Activated CD8-positive, alpha-beta memory T cell treated with anti-CD3 and anti-CD28 coated beads, Interleukin-2, amount 10 ng/mL, durations not matched to agents 7 days and 5 days (primary cell): ENCODE results near the gene ZGPAT. TPM values are rescaled to one million over a fixed set of nuclear protein-coding genes. Genes with fewer than 3 reads are reported as not detected.
"Not testable (repeated sequence)": the region's sequence is repeated elsewhere in the genome, so short reads cannot be mapped to it uniquely, and the experiment has no call there.

Experiments used
- ATAC-seq: fragments of 150-1000 bp; cut with Tn5 transposase; one replicate; pipeline ENCODE4 v1.10.0; 2021; ENCODE audit warnings: moderate library complexity
- CTCF ChIA-PET: fragments of 350-600 bp; sonication (Branson Sonifier 250); formaldehyde crosslinking; loops from one replicate; lab custom pipeline; 2021; ENCODE audit warnings: antibody characterized with exemption; lab: Charles Lee
- DNase-seq: peaks from one replicate; pipeline ENCODE4 v3.0.0-alpha.2; 2020
- H3K27ac Mint-ChIP-seq: one replicate; pipeline ENCODE4 v1.8.0; 2021; ENCODE audit warnings: mild to moderate bottlenecking, mixed read lengths
- H3K27me3 Mint-ChIP-seq: one replicate; pipeline ENCODE4 v1.8.0; 2021; ENCODE audit warnings: mixed read lengths
- H3K36me3 Mint-ChIP-seq: one replicate; pipeline ENCODE4 v1.8.0; 2021; ENCODE audit warnings: mild to moderate bottlenecking, mixed read lengths
- H3K4me1 Mint-ChIP-seq: one replicate; pipeline ENCODE4 v1.8.0; 2021; ENCODE audit warnings: mixed read lengths
- H3K4me3 Mint-ChIP-seq: one replicate; pipeline ENCODE4 v1.8.0; 2021; ENCODE audit warnings: mild to moderate bottlenecking, moderate library complexity, mixed read lengths
- H3K9me3 Mint-ChIP-seq: one replicate; pipeline ENCODE4 v1.8.0; 2022; ENCODE audit warnings: low read depth, mixed read lengths
- total RNA-seq, 2 experiments: library from RNA; stranded (reverse); gene quantifications; one replicate each; pipeline ENCODE4 v1.2.3, GENCODE V29; 2021

Gene ZGPAT
- total RNA-seq, 2 experiments from 2014 or later = 38.8 to 54.6 TPM

DNA sequence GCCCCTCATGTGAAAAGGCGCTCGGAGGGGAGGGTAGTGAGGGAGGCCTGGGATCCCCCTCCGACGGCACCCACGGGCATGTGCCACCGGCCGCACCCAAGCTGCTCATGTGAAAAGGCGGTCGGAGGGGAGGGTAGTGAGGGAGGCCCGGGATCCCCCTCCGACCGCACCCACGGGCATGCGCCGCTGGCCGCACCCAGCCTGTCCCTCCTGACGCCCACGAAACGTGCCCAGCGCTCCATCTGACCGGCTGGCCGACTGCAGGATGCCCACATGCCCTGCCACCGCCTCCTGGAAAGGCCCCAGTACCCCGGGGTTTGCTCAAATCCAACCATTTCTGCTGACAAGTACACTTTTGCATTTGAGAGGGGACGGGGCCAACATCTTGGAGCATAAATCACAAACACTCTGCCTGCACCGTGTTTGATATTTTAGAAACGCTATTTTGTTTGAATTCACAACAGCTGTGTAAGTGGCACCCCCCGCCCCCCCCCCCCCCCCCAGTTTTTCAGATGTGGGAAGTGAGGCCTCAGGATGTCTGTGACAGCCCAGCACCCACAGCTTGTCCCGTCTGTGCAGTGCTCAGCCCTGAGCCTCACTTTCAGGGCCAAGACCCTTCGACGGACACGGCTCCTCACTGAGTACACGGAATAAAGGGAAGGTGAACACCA lies 65.9 kb downstream of the ZGPAT start:
- DNase-seq (no peak), ATAC-seq (no peak)
- Mint-ChIP-seq H3K4me1 (peaks cover 2% of the 10 kb centered on the region), H3K27ac (no peak overlapping the region), H3K27me3 (peaks cover 4% of the 10 kb centered on the region), H3K4me3 (no peak overlapping the region), H3K36me3 (no peaks in the 10 kb centered on the region), H3K9me3 (no peaks in the 10 kb centered on the region)
- CTCF ChIA-PET = interaction anchor here (0.9 kb wide), 1 partner anchor 12 kb away, joined by 3 read pairs; no protein-coding TSS in a partner anchor

DNA sequence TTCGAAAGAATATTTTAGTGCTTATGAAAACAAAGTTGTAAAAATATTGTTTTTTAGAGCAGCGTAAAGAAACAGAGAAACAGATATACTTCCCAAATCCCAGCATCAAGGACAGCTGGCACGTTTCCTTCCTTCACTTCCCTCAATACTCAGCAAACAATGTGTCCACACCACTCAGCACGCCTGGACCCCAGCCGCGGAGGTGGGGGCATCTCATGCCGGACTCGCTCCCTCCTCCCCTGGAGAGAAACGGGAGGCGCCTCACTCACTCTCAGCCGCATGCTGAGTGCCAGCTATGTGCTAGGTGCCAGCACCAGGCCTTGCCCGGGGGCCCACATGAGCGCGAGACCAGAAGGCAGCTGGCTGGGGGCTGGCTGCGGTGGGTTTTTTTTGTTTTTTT lies 66.5 kb downstream of the ZGPAT start:
- no peaks in the 10 kb centered on the region for H3K36me3 Mint-ChIP-seq
- no peak overlapping the region for H3K4me3 Mint-ChIP-seq
- H3K27me3 Mint-ChIP-seq = peaks cover 4% of the 10 kb centered on the region
- no peak overlapping the region for H3K27ac Mint-ChIP-seq
- H3K4me1 Mint-ChIP-seq = peaks cover 2% of the 10 kb centered on the region
- no peaks in the 10 kb centered on the region for H3K9me3 Mint-ChIP-seq
- CTCF ChIA-PET = interaction anchor here (1.5 to 2.5 kb wide), 3 partner anchors 10 to 67 kb away, joined by 4 to 9 read pairs (median 7); partner anchors contain the start of genes ARFRP1 and ZGPAT
- DNase-seq = no peak
- ATAC-seq = no peak

DNA sequence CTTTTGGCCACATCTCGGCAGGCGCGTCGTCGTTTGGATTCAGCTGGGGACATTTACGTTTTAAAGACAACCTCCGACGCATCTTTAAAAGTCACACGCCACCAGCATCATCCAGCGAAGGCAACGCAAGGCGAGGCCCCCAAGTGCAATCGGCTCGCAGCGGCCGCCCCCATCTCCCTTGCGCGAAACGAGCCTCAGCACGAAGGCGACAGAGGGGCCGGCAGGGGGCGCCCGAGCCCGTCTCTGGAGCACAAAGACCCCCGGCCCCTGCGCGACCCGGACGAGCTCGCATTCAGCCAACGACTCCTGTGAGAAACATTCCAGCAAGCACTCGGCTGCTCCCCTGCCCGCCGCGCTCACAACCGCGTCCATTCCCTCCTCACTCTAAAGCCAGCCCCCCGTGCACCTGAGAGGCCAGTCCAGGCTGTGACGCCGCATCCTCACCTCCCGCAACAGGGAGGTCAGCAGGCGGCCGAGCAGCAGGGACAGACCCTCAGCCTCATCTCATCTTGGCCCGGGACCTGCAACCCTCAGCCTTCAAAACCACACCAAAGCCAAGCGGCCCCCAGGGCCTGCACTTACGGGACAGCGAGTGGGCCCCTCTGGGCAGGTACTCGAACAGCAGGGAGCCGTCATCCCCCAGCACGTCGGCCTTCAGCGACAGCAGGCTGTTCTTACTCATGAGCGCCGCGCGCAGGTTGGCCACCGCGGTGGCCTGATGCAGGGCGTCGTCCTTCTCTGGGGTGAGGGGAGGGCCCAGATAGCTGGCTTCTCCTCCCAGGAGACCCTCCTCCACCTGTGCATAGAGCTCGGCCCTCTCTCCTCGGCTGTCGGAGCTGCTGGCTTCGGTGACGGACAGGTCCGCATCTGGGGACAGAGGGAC lies 67.5 kb downstream of the ZGPAT start:
- DNase-seq (peak; percentile 51), ATAC-seq (peak; percentile 47)
- no peaks in the 10 kb centered on the region for H3K36me3 Mint-ChIP-seq
- peaks cover 2% of the 10 kb centered on the region for H3K4me1 Mint-ChIP-seq
- CTCF ChIA-PET = interaction anchor here (0.8 to 2.5 kb wide), 8 partner anchors 9 to 291 kb away, joined by 3 to 9 read pairs (median 4); partner anchors contain the start of genes ARFRP1 and ZGPAT
- H3K27ac Mint-ChIP-seq = no peak overlapping the region
- H3K9me3 Mint-ChIP-seq = no peaks in the 10 kb centered on the region
- no peak overlapping the region for H3K4me3 Mint-ChIP-seq
- peaks cover 4% of the 10 kb centered on the region for H3K27me3 Mint-ChIP-seq

DNA sequence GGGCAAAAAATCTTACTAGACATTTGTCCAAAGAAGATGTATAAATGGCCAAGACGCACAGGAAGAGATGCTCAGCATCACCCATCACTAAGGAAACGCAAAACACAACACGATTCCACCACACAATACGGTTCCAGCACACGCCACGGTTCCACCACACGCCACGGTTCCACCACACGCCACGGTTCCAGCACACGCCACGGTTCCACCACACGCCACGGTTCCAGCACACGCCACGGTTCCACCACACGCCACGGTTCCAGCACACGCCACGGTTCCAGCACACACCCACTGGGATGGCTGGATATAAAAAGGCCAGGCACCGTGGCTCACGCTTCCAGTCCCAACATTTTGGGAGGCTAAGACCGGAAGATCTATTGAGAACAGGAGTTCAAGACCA lies 69.0 kb downstream of the ZGPAT start:
- H3K36me3 Mint-ChIP-seq, DNase-seq, ATAC-seq, H3K4me3 Mint-ChIP-seq, H3K4me1 Mint-ChIP-seq, H3K9me3 Mint-ChIP-seq, CTCF ChIA-PET, H3K27ac Mint-ChIP-seq, H3K27me3 Mint-ChIP-seq: not testable (repeated sequence)

- H3K27me3 Mint-ChIP-seq = peaks cover 4% of the 10 kb centered on the region
- CTCF ChIA-PET = no interaction called here
- H3K4me1 Mint-ChIP-seq = peaks cover 17% of the 10 kb centered on the region
- H3K27ac Mint-ChIP-seq = no peak overlapping the region
- H3K36me3 Mint-ChIP-seq = no peaks in the 10 kb centered on the region
- ATAC-seq = no peak
- no peak overlapping the region for H3K4me3 Mint-ChIP-seq
- DNase-seq = no peak
- no peaks in the 10 kb centered on the region for H3K9me3 Mint-ChIP-seq
Measured at GRCh38 chr20:63777614-63778013, 69.8 kb downstream of the ZGPAT start.

DNA sequence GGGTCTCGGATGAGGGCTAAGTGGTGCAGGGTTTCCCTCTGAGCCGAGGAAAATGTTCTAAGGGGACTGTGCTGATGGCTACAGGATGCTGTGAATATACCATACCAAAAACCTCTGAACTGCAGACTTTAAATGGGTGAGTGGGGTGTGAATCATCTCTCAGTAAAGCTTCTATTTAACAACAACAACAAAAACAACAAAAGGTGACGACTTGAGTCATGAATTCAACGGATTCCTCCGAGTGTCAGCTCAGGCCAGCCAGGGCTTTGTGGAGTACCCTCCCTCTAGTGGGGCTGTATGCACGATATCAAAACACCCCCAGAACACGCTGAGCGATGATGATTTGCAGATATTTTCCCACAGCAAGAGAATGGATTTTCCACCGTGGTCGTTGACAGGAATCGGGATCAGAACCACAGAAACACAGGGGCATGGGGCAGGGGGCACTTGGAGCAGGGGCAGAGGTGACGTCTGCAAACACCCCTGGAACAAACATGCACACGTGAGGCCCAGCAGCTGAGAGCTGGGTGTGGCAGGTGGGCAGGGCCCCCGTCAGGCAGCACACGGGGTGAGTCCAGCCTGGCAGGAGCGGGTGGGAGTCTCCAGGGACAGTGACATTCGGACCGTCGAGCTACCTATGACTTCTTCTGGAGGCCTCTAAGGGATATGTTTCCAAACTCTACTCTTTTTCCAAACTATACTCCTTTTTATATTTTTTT lies 70.4 kb downstream of the ZGPAT start:
- CTCF ChIA-PET = interaction anchor here (1.3 kb wide), 1 partner anchor 16 kb away, joined by 3 read pairs; no protein-coding TSS in a partner anchor
- DNase-seq (no peak), ATAC-seq (no peak)
- no peak overlapping the region for H3K27ac Mint-ChIP-seq
- peaks cover 4% of the 10 kb centered on the region for H3K27me3 Mint-ChIP-seq
- no peaks in the 10 kb centered on the region for H3K9me3 Mint-ChIP-seq
- no peaks in the 10 kb centered on the region for H3K36me3 Mint-ChIP-seq
- H3K4me3 Mint-ChIP-seq = no peak overlapping the region
- H3K4me1 Mint-ChIP-seq = peaks cover 19% of the 10 kb centered on the region

DNA sequence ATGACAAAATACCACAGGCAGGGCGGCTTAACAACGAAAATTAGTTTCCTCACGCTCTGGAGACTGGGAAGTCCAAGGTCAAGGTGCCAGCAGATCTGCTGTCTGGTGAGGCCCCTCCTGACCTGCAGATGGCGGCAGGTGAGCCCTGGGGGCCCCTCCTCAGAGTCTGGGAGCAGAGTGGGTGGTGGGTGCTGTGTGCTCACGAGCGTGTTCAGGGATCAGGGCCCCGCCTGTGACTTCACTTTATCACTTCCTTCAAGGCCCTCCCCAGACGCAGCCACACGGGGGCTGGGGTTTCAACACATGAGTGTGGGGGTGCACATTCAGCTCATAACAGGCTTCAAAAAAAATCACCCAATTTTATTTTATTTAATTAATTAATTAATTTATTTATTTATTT lies 71.0 kb downstream of the ZGPAT start:
- Mint-ChIP-seq H3K4me1 (peaks cover 19% of the 10 kb centered on the region), H3K4me3 (no peak overlapping the region), H3K36me3 (no peaks in the 10 kb centered on the region), H3K27ac (no peak overlapping the region), H3K27me3 (peaks cover 4% of the 10 kb centered on the region), H3K9me3 (no peaks in the 10 kb centered on the region)
- DNase-seq (no peak), ATAC-seq (no peak)
- CTCF ChIA-PET = interaction anchor here (1.3 kb wide), 1 partner anchor 15 kb away, joined by 3 read pairs; no protein-coding TSS in a partner anchor

- Mint-ChIP-seq H3K4me3 (no peak overlapping the region), H3K36me3 (no peaks in the 10 kb centered on the region), H3K27me3 (no peaks in the 10 kb centered on the region), H3K9me3 (no peaks in the 10 kb centered on the region), H3K4me1 (peaks cover 18% of the 10 kb centered on the region), H3K27ac (no peak overlapping the region)
- no peak for ATAC-seq
- CTCF ChIA-PET = interaction anchor here (0.9 to 5.8 kb wide), 2 partner anchors 45 to 74 kb away, joined by 3 to 22 read pairs; partner anchors contain the start of genes ARFRP1 and ZGPAT
- DNase-seq = no peak
Measured at GRCh38 chr20:63781181-63781580, 73.3 kb downstream of the ZGPAT start.

DNA sequence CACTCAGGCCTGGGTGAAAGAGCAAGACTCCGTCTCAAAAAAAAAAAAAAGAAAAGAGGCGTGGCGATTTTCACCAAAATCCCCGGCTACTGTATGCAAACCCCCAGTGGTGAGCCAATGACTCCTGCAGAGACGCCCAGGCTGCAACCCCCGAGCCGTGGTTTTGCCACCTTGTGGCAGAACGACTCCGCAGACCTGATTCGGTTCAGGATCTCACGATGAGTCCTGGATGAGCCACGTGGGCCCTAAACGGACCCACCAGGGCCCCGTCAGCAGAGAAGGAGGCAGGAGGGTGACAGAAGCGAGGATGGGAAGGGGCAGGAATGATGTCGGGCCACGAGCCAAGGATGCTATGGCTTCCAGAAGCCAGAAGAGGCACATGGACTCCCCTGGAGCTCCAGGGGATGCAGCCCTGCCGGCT lies 74.2 kb downstream of the ZGPAT start:
- H3K9me3 Mint-ChIP-seq = no peaks in the 10 kb centered on the region
- ATAC-seq (peak; percentile 89), DNase-seq (peak; percentile 80)
- no peaks in the 10 kb centered on the region for H3K27me3 Mint-ChIP-seq
- H3K36me3 Mint-ChIP-seq = no peaks in the 10 kb centered on the region
- CTCF ChIA-PET = interaction anchor here (0.9 to 5.8 kb wide), 5 partner anchors 27 to 245 kb away, joined by 3 to 22 read pairs (median 4); partner anchors contain the start of genes ARFRP1, PTK6, TPD52L2 and ZGPAT
- H3K4me1 Mint-ChIP-seq = peaks cover 18% of the 10 kb centered on the region
- no peak overlapping the region for H3K27ac Mint-ChIP-seq
- no peak overlapping the region for H3K4me3 Mint-ChIP-seq

GRCh38 chr20:63782521-63782971 lies 74.7 kb downstream of the ZGPAT start:
- no peaks in the 10 kb centered on the region for H3K9me3 Mint-ChIP-seq
- H3K4me3 Mint-ChIP-seq = no peak overlapping the region
- DNase-seq (no peak), ATAC-seq (no peak)
- no peak overlapping the region for H3K27ac Mint-ChIP-seq
- H3K4me1 Mint-ChIP-seq = peaks cover 18% of the 10 kb centered on the region
- H3K27me3 Mint-ChIP-seq = no peaks in the 10 kb centered on the region
- CTCF ChIA-PET = interaction anchor here (1.0 to 5.8 kb wide), 4 partner anchors 27 to 245 kb away, joined by 4 to 22 read pairs (median 4); partner anchors contain the start of genes ARFRP1, PTK6, TPD52L2 and ZGPAT
- no peaks in the 10 kb centered on the region for H3K36me3 Mint-ChIP-seq

DNA sequence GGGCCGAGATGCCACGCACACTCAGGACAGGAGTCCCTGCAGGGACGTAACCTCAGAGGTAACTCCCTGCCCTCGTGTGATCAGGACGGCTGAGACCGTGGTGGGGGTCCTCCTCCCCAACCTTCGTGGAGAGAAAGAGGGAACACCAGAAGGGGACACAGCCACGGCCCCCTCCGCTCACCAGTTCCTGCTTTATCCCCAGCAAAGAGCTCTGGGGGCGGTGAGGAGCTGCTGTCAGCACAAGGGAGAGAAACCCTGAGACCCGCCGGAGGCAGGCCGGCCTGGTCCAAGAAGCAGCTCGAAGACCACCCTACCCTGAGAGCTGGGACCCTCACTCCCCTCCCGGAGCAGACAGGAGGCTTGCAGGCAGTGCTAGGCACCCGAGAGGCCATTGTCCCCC lies 76.1 kb downstream of the ZGPAT start:
- Mint-ChIP-seq H3K27ac (no peak overlapping the region), H3K4me1 (peaks cover 18% of the 10 kb centered on the region), H3K4me3 (no peak overlapping the region), H3K9me3 (no peaks in the 10 kb centered on the region), H3K27me3 (peaks cover 3% of the 10 kb centered on the region), H3K36me3 (no peaks in the 10 kb centered on the region)
- ATAC-seq (no peak), DNase-seq (no peak)
- CTCF ChIA-PET = interaction anchor here (0.9 to 5.8 kb wide), 8 partner anchors 9 to 276 kb away, joined by 3 to 22 read pairs (median 3); partner anchors contain the start of genes ARFRP1, PTK6 and ZGPAT

GRCh38 chr20:63785691-63786131 lies 77.9 kb downstream of the ZGPAT start:
- Mint-ChIP-seq H3K27ac (no peak overlapping the region), H3K9me3 (no peaks in the 10 kb centered on the region), H3K36me3 (no peaks in the 10 kb centered on the region), H3K4me1 (peaks cover 18% of the 10 kb centered on the region), H3K27me3 (peaks cover 3% of the 10 kb centered on the region), H3K4me3 (no peak overlapping the region)
- no peak for DNase-seq
- CTCF ChIA-PET = interaction anchor here (0.6 to 1.7 kb wide), 19 partner anchors 10 to 334 kb away, joined by 3 to 10 read pairs (median 3); partner anchors contain the start of genes ARFRP1, LIME1, PRPF6 and PTK6
- ATAC-seq = no peak
